GM18526 (cell line): Measurements from ENCODE around the gene PDGFB.

Source experiments
- POLR2A ChIP-seq: IDR thresholded peaks from 3 replicates; pipeline ENCODE4 v1.6.1; 2011; ENCODE audit not compliant: insufficient read length; ENCODE audit errors: extremely low read depth

Gene PDGFB

DNA sequence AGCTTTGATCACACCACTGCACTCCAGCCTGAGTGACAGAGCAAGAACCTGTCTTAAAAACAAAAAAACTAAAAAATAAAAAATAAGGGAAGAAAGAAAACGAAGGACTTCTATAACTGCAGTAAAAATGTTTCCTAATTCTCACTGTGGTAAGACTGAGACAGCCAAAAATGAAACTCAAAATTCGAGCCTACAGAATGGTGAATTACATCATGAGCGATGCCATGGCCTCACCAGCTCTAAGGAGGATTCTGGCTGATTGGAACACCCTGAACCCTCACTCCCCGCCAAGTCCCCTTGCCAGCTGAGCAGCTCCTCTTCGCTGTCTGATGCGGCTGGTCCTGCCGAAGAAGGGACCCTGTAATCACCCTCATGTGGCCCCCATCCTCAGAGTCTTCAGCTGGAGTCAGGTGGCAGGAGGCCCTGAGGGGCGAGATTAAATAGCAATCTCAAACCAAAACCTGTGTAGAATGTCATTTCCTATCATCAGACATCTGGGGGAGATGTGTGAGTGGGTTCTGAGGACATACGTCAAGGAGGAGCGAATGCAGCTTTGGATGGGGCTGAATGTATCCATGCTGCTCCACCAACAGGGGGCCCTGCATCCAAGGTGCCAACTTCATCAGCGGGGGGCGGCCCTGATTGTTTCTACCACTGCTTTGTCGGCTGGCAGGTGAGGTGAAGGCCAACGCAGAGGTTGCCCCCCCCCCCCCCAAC lies 29.2 kb downstream of the PDGFB start:
- TF ChIP-seq POLR2A: no peak

DNA sequence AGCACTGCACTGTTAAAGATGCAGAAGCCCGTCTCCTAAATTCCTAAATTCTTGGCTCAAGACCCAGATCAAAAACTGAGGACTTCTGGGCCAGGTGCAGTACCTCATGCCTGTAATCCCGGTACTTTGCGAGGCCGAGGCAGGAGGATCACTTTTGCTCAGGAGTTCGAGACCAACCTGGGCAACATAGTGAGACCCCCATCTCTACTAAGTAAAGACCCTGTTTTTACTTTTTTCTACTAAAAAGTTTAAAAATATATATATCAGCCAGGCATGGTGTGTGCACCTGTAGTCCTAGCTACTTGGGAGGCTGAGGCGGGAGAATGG lies 29.7 kb downstream of the PDGFB start:
- no peak for TF ChIP-seq POLR2A

DNA sequence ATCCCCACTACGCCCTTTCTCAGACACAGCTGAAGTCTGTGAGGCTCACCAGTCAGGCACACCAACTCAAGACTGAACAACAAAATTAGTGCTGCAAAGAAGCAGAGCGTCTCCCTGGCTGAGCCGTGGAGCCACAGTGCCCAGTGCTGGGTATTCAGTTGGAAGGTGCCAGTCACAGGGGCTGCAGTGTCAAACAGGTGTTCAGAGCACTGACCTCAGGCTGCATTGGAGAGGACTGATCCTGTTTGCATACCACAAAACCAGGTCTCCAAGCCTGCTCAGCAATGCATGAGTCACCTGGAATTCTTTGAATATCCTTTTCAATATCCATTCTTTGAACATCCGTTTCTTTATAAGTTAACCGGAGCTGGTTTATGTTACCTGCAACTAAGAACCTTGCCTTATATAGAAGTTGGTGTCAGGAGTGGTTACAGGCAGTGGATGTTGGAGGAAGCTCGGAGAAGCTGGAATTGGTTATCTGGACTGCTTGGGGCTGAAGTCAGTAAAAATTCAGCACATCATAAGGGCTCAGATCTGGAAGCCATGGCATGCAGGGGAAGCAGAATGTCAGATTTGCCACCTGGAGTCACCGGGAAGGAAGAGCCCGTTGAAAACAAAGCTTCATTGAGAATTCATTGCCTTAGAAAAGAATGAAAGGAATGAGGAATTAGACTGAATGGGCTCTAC lies 30.3 kb downstream of the PDGFB start:
- no peak for TF ChIP-seq POLR2A

DNA sequence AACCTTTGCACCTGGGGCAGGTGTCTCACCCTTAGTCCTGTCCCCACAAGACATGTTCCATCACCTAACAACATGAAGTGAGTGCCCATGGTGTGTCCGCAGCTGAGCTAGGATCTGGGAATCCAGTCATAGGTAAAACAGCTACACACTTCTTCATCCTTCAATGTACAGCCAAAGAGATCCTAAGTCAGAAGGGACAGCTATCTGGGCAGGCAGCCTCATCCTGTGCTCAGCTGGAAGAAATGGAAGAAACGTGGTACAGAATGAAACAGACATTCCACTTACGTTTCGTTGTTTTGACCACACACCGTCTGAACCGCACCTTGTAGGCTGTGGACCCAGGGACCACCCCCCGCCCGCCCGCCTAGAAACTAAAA lies 30.8 kb downstream of the PDGFB start:
- no peak for TF ChIP-seq POLR2A

DNA sequence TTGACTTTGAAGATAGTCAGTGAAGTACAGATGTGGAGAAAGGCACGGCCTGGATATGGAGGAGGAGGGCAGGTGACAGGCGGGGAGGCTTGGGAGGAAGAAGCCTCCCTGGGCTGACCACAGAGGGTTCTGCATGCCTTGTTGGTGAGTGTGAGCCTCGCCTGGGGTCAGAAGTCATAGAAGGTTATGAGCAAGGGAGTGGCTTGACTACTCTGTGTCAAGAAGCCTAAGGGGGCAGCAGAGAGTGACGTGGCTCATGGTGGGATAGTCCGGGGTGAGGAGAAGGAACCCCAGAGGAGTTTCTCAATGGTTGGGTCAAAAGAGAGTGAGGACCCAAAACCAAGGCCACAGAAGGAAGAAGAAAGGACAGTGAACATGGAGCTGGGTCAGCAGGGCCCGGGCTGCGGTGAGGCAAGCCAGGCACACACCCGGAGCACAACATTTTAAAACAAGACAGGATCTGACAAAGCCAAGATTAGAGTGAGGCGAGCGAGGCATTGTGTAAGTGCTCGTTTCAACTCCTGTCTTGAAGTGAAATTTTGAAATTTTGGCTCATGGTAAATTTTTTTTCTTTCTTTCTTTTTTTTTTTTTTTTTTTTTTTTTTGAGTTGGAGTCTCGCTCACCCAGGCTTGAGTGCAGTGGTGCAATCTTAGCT lies 31.9 kb downstream of the PDGFB start:
- no peak for TF ChIP-seq POLR2A

DNA sequence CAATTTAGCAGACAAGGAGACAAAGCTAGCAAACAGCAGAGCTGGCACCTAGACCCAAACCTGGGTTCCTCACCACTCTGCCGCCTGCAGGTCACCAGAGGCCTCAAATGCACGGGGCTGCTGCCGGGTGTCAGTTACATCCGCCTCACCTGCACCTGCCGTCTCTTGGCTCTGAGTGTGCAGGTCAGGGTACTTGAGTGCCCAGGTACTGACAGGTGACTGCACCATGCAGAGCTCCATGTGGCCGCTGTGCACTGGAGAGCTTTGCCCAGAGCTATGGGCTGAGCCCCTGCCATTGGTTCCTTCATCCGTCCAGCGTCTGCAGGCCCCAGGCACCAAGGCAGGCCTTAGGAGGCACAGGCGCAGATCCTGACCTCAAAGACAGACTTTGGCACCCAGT lies 35.0 kb downstream of the PDGFB start:
- no peak for TF ChIP-seq POLR2A

DNA sequence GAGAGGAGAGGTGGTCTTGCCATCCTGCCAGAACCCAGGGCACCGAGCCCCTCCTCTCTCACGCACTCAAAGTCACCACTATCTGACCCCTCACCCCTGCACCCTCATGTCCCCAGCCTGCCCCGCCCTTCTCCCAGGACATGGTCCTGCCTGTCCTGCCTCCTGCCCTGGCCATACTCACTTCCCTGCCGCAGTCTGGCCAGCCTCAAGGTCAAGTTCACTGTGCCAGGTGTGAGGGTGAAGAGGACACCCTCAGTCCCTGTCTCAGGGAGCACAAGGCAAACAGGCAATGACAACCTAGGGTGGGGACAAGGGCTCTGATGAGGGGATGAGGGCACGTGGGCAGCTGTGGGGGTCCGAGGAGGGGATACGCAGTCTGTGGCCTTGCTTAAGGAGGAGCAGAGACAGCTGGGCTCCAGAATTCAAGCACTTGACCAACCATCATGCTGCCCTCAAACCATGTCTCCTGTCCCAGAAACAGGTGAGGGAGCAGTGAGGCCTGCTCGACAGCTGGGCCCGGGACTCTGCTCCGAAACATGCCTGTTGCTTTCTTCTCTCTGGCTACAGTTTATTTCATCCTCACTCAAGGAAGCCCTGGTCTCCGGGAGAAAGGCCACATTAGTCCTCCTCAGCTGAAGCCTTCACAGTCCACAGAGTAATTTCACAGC lies 36.6 kb downstream of the PDGFB start:
- no peak for TF ChIP-seq POLR2A

DNA sequence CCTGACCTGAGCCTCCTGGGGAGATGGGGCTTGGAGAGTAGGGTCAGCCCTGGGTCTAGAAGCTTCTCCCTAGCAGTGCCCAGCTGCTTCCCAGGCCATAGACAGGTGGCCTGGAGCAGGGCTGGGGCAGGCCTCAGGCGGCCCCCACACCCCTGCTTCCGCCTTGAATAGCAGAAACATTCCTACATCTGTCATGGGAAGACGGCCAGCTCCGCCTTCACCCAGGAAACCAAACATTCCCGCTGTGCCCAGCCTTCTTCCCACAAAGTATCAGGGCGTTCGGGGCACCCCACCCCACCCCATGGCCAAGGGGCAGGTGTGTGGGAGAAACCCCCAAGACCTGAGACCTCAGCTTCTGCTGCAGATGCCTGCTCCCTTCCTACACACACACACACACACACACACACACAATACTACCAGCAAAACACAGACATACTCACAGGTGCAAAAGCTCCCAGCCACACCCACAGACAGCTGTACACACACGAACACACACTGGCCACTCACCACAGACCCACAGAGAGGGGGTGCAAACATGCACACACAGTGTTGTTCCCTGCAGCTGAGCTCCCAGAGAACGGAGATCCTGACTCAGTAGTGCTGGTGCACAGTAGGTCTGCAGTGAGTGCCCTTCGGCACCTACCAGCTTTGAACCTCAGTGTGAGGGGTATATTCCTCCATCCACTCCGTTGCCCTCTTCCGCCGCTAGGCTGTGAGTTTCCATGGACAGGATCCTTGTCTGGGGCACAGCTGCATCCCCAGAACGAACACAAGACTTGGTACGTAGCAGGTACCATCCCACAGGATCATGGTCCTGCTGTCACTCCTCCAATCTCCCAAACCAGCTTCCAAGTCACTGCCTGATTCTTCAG lies 37.4 kb downstream of the PDGFB start:
- no peak for TF ChIP-seq POLR2A

DNA sequence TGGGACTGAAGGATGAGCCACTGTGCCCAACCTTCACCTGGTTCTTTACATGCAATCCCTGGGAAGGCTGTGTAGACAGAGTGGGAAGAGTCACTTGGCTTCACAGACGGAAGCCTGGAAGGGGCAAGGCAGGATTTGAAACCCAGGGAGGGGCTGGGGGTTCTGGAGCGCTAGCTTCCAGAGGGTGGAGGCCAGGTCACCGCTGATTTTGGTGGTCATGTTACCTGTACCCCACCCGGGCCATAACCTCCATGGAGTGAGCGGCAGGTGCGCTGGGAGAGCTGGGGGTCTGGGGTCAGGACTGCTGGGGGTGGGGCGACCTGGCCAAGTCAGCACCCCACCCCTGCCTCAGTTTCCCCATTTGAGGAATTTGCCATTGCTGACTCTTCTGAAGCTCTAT lies 38.3 kb downstream of the PDGFB start:
- TF ChIP-seq POLR2A: no peak

DNA sequence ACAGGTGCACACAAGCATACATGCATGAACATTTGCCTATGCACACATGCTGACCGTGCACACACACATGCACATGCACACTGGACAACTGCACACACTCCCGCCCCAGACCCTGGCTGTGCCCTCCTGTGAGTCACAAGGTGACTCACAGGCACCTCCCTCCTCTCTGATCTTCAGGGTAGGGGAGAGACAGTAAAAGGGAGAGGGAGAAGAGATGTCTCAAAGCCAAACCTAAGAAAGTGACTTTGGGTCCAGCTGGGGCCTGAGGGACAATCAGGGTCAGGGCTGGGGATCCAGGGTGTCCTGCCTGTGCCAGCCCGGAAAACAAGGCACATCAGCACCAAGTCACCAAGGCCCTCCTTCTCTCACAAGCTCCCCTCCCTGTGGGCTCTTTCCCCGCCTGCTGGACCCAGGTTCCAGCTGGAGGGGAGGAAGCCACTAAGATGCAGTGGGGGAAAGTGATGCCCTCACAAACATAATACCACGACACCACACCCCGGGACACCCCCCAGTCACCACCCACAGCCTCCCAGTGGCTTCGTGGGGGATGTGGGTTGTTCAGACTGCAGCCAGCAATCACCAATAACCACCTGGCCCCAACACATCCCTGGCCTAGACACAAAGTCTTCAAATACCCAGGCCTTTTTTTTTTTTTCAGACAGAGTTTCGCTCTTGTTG lies 39.3 kb downstream of the PDGFB start:
- TF ChIP-seq POLR2A: no peak

DNA sequence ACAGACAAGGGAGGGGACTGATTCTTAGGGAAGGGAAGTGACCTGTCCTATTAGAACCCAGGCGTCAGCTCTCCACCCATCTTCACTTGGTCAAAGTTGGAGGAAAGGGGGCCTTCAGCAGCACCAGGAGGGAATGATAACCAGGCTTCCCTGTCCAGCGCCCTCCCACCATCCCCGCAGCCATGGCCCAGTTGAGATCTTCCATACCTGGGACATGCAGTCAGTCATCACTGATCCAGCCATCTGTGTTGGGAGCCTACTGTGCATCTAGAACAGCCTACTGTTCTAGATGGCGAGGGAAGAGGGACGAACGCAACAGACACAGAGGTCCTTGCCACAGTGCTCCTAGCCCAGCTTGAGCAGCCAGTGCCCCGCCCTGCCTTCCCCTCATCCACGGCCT lies 40.6 kb downstream of the PDGFB start:
- TF ChIP-seq POLR2A: no peak

DNA sequence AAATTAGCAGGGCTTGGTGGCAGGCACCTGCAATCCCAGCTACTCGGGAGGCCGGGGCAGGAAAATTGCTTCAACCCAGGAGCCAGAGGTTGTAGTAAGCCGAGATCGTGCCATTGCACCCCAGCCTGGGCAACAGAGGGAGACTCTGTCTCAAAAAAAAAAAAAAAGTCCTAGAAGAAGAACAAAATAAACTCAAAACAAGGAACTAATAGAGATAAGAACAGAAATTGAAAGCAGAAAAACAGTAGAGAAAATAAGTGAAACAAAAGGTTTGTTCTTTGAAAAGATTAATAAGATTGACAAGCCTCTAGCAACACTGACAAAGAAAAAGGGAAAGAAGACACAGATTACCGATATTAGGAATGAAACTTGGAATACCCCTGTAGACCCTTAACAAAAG lies 47.2 kb downstream of the PDGFB start:
- no peak for TF ChIP-seq POLR2A

DNA sequence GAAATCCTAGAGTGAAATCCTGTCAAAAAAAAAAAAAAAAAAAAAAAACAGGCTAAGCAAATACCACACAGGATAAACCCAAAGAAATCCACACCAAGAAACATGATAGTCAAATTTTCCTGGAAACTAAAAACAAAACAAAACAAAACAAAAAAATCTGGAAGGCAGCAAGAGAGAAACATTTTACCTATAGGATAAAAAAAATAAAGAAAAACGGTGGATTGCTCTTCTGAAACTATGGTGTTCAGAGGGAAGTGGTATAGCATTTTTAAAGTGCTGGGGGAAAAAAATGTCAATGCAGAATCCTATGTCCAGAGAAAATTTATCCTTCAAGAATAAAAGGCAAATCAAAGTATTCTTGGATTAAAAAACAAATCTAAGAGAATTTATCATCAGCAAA lies 50.7 kb downstream of the PDGFB start:
- TF ChIP-seq POLR2A: no peak

DNA sequence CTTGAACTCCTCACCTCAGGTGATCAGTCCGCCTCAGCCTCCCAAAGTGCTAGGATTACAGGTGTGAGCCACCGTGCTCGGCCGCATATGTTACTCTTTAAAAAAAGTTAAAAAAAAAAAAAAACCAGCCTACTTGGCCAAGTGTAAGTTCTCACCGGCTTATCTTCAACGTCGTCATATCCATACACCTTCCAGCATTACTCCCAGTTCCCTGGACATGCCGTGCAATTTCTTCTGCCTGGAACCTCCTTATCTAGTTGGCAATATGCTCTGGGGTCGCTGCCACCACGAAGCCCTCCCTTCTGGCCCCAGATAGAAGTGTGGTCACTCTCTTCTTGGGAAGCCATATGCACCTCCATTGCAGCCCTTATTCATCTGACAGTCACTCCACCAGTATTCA lies 56.0 kb downstream of the PDGFB start:
- no peak for TF ChIP-seq POLR2A

DNA sequence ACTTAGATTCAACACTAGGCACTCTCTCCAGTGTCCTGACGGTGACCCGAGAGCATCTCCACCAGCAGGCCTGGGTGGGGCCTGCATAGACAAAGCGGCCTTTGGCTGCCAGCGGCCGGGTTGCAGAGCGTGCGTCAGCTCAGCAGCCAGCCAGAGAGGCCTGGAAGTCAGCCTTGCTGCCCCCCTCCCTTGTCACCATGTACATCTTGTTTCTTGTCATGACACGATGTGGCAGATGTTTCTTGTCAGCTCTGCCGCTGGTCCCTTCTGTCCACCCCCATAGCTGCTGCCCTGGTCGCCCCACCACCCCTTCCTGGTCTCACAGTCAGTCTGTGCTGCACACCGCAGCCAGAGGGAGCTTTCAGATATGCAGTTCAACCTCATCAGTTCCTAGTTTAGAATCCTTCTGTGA lies 59.2 kb downstream of the PDGFB start:
- TF ChIP-seq POLR2A: no peak
